ENCODE results near the gene TNFAIP1. TPM values are rescaled to one million over a fixed set of nuclear protein-coding genes. Genes with fewer than 3 reads are reported as not detected.

The TNFAIP1 gene
- polyA plus RNA-seq, 1 experiment, result 51.2 TPM

- CTCF ChIA-PET, result no interaction called here
- no peak overlapping the region for H3K4me3 ChIP-seq (ENCODE audit: low read depth, low read length)
- POLR2A ChIA-PET, result no interaction called here
- no peaks in the 10 kb centered on the region for H3K27me3 ChIP-seq (ENCODE audit: control insufficient read depth, insufficient read depth, low read length)
- no peak for DNase-seq (ENCODE audit: low read depth, low spot score)
- TF ChIP-seq CTCF (IDR thresholded peaks at IDR 0.05; ENCODE audit: low read depth, low read length), result no peak
- H3K27ac ChIP-seq (ENCODE audit: low read depth, low read length), result no peak overlapping the region
- H3K9me3 ChIP-seq (ENCODE audit: control insufficient read depth, insufficient read depth, low read length), result no peaks in the 10 kb centered on the region; the same call in 1 of the 2 replicates
Observed at GRCh38 chr17:28331891-28332420, 3.6 kb upstream of the TNFAIP1 start.

GRCh38 chr17:28333083-28333746 is 2.3 kb upstream of the TNFAIP1 start:
- H3K9me3 ChIP-seq (ENCODE audit: control insufficient read depth, insufficient read depth, low read length), result no peaks in the 10 kb centered on the region; the same call in 1 of the 2 replicates
- DNase-seq (ENCODE audit: low read depth, low spot score), result no peak
- no peaks in the 10 kb centered on the region for H3K27me3 ChIP-seq (ENCODE audit: control insufficient read depth, insufficient read depth, low read length)
- H3K27ac ChIP-seq (ENCODE audit: low read depth, low read length), result no peak overlapping the region
- TF ChIP-seq CTCF (IDR thresholded peaks at IDR 0.05; ENCODE audit: low read depth, low read length), result no peak
- POLR2A ChIA-PET, result no interaction called here
- H3K4me3 ChIP-seq (ENCODE audit: low read depth, low read length), result no peak overlapping the region
- CTCF ChIA-PET, result no interaction called here

GRCh38 chr17:28334171-28334570 is 1.4 kb upstream of the TNFAIP1 start:
- no peaks in the 10 kb centered on the region; the same call in 1 of the 2 replicates for H3K9me3 ChIP-seq (ENCODE audit: control insufficient read depth, insufficient read depth, low read length)
- TF ChIP-seq CTCF (IDR thresholded peaks at IDR 0.05; ENCODE audit: low read depth, low read length), result no peak
- H3K4me3 ChIP-seq (ENCODE audit: low read depth, low read length), result peak overlapping the region; percentile 65
- ChIA-PET CTCF (interaction anchor here (0.6 to 1.1 kb wide), 2 partner anchors 31 to 82 kb away, joined by 3 to 5 read pairs; no protein-coding TSS in a partner anchor), POLR2A (interaction anchor here (2.6 kb wide), 1 partner anchor 12 kb away, joined by 28 read pairs; no protein-coding TSS in a partner anchor)
- no peaks in the 10 kb centered on the region for H3K27me3 ChIP-seq (ENCODE audit: control insufficient read depth, insufficient read depth, low read length)
- H3K27ac ChIP-seq (ENCODE audit: low read depth, low read length), result no peak overlapping the region
- DNase-seq (ENCODE audit: low read depth, low spot score), result no peak

- H3K4me3 ChIP-seq (ENCODE audit: low read depth, low read length), result peak overlapping the region; percentile 65
- DNase-seq (ENCODE audit: low read depth, low spot score), result no peak
- no peaks in the 10 kb centered on the region for H3K27me3 ChIP-seq (ENCODE audit: control insufficient read depth, insufficient read depth, low read length)
- no peak for TF ChIP-seq CTCF (IDR thresholded peaks at IDR 0.05; ENCODE audit: low read depth, low read length)
- ChIA-PET CTCF (interaction anchor here (0.6 to 1.1 kb wide), 2 partner anchors 32 to 82 kb away, joined by 3 to 5 read pairs; no protein-coding TSS in a partner anchor), POLR2A (interaction anchor here (1.0 to 2.6 kb wide), 9 partner anchors 9 to 294 kb away, joined by 3 to 36 read pairs (median 5); partner anchors contain the start of genes POLDIP2, SARM1 and VTN)
- H3K27ac ChIP-seq (ENCODE audit: low read depth, low read length), result peak overlapping the region; percentile 93
- H3K9me3 ChIP-seq (ENCODE audit: control insufficient read depth, insufficient read depth, low read length), result no peaks in the 10 kb centered on the region; the same call in 1 of the 2 replicates
Observed at GRCh38 chr17:28334666-28335200, 828 bp upstream of the TNFAIP1 start.

All from AG04450 (cell line).